ENCODE results near the gene HNMT. TPM values are rescaled to one million over a fixed set of nuclear protein-coding genes. Genes with fewer than 3 reads are reported as not detected.

The HNMT gene
- total RNA-seq, 1 experiment from 2014 or later = 3.1 TPM

GRCh38 chr2:138003411-138003810 is 39.1 kb downstream of the HNMT start:
- no peak overlapping the region for H3K27ac Mint-ChIP-seq
- no peak for ATAC-seq
- ChIA-PET CTCF (no interaction called here), POLR2A (no interaction called here)
- H3K4me3 Mint-ChIP-seq = no peak overlapping the region
- no peaks in the 10 kb centered on the region for H3K9me3 Mint-ChIP-seq
- no peaks in the 10 kb centered on the region for H3K4me1 Mint-ChIP-seq
- no peaks in the 10 kb centered on the region for H3K27me3 Mint-ChIP-seq (ENCODE audit: low read depth)
- DNase-seq (ENCODE audit: low spot score) = no peak
- no peak for TF ChIP-seq ZNF317 (CRISPR knock-in tag; IDR thresholded peaks at IDR 0.05; ENCODE audit: borderline replicate concordance, low read depth)
- TF ChIP-seq ZNF232 (CRISPR knock-in tag; IDR thresholded peaks at IDR 0.05) = no peak
- no peak for TF ChIP-seq ATF3 (CRISPR knock-in tag; conservative IDR thresholded peaks at IDR 0.05)
- no peak for TF ChIP-seq NFYB (CRISPR knock-in tag; conservative IDR thresholded peaks at IDR 0.05; ENCODE audit: low read depth)
- no peak for TF ChIP-seq E2F4 (CRISPR knock-in tag; IDR thresholded peaks at IDR 0.05; ENCODE audit: borderline replicate concordance, low read depth)
- no peak for TF ChIP-seq ERG (CRISPR knock-in tag; IDR thresholded peaks at IDR 0.05)
- TF ChIP-seq NR2C2 (CRISPR knock-in tag; IDR thresholded peaks at IDR 0.05) = no peak
- no peak for TF ChIP-seq E2F5 (CRISPR knock-in tag; IDR thresholded peaks at IDR 0.05)
- TF ChIP-seq MAX (CRISPR knock-in tag; IDR thresholded peaks at IDR 0.05) = no peak
- H3K36me3 Mint-ChIP-seq = no peaks in the 10 kb centered on the region

- ATAC-seq (no peak), DNase-seq (ENCODE audit: low spot score) (no peak)
- H3K27me3 Mint-ChIP-seq (ENCODE audit: low read depth) = no peaks in the 10 kb centered on the region
- CTCF ChIA-PET = no interaction called here
- POLR2A ChIA-PET = no interaction called here
- no peak for TF ChIP-seq PREB (CRISPR knock-in tag; IDR thresholded peaks at IDR 0.05; ENCODE audit: borderline replicate concordance)
- no peak for TF ChIP-seq TEAD1 (CRISPR knock-in tag; IDR thresholded peaks at IDR 0.05)
- no peak for TF ChIP-seq ZNF281 (CRISPR knock-in tag; IDR thresholded peaks at IDR 0.05)
- no peak for TF ChIP-seq SP1 (CRISPR knock-in tag; conservative IDR thresholded peaks at IDR 0.05)
- TF ChIP-seq SMAD3 (CRISPR knock-in tag; IDR thresholded peaks at IDR 0.05; ENCODE audit: borderline replicate concordance) = no peak
- TF ChIP-seq E2F5 (CRISPR knock-in tag; IDR thresholded peaks at IDR 0.05) = no peak
- TF ChIP-seq STAT6 (CRISPR knock-in tag; conservative IDR thresholded peaks at IDR 0.05; ENCODE audit: low read depth) = no peak
- no peak for TF ChIP-seq MAX (CRISPR knock-in tag; IDR thresholded peaks at IDR 0.05)
- TF ChIP-seq NR1H2 (CRISPR knock-in tag; IDR thresholded peaks at IDR 0.05) = no peak
- no peak for TF ChIP-seq ELF4 (CRISPR knock-in tag; IDR thresholded peaks at IDR 0.05; ENCODE audit: low read depth)
- TF ChIP-seq E2F1 (CRISPR knock-in tag; IDR thresholded peaks at IDR 0.05) = no peak
- no peaks in the 10 kb centered on the region for H3K36me3 Mint-ChIP-seq
- no peak overlapping the region for H3K27ac Mint-ChIP-seq
- no peaks in the 10 kb centered on the region for H3K9me3 Mint-ChIP-seq
- no peaks in the 10 kb centered on the region for H3K4me1 Mint-ChIP-seq
- no peak overlapping the region for H3K4me3 Mint-ChIP-seq
Observed at GRCh38 chr2:138007431-138007830, 43.2 kb downstream of the HNMT start.

All from WTC11 (cell line).